NCI-H2227 treated with DMSO at 0.1 percent for 48 hours (cell line): Measurements from ENCODE around the gene NRAP.

Experiments
- DNase-seq: peaks from one replicate; lab custom pipeline; 2025; lab: John Stamatoyannopoulos, UW

NRAP gene

GRCh38 chr10:113560071-113560470 lies 103.8 kb downstream of the NRAP start:
- no peak for DNase-seq

DNA sequence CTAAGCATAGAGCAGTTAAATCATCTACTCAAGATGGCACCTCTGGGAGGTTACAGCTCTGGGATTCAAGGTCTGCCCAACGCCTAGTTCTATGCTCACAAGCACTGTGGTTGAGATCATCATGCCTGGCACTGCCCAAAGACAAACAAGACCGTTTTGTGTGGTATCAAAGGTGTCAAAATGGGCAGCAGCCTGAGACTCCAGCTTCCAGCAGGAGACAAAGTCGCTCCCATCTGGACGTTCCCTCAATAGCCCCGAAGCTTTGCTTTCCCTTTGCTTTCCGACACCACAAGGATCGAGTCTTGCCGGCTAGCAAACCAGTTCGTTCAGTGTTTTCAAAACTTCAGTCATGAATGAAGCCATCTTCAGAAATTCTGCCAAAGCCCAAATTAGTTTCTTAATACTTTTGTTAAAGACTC lies 105.9 kb downstream of the NRAP start:
- no peak for DNase-seq

- DNase-seq: no peak
Measured at GRCh38 chr10:113557424-113557862, 106.4 kb downstream of the NRAP start.

DNA sequence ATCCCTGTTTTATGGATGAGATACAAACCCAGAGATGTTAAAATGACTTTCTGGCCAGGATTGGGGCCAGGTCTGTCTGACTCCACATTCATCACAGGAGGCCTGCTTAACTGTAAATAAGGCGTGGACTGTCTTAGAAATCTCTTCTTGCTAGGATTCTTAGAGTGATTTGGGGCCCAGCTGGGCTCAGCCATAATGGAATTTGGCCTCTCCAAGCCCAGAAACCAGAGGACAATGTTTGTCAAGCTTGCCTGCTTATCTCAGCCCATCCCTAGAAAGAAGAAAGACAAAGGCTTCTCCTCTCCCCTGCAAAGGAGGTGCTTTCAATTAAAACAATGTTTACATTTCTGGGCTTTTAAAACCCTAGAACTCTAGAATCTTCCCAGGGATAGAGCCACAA lies 108.1 kb downstream of the NRAP start:
- DNase-seq: no peak

DNA sequence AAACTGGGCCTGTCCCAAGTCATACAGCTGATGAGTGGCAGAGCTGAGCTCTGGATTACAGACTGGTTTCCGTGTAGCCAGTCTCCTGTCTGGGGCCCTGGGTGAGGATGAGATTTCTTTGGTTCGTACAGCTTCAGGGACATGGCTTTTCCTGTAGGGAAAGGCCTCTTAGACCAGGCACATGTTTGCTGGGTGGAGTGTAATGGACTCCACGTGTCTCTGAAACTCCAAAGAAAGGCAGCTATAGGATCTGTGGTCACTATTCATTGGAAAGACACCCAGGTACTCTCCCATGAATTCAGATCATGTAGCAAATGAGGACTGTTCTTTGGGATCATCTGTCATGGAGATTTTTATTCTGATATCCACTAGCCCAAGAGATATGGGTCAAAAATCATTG lies 108.6 kb downstream of the NRAP start:
- no peak for DNase-seq

DNA sequence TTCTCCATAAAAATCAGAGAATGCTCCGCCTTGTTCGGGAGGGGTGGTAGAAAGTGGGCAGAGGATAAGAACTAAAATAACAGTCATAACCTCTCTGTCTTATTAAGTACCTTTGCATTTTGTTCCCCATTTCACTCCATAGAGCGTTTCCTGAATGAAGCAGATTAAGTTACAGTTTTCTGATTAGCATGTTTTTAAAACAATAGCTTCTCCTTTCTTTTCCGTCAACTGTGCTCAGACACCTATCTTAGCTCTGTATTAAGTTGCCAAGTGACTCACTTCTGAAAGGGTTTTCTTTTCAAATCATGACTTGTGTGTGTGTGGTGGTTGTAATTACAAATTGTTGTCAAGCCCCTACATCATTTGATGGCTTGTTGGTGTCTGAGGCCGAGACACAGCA lies 109.6 kb downstream of the NRAP start:
- no peak for DNase-seq

DNA sequence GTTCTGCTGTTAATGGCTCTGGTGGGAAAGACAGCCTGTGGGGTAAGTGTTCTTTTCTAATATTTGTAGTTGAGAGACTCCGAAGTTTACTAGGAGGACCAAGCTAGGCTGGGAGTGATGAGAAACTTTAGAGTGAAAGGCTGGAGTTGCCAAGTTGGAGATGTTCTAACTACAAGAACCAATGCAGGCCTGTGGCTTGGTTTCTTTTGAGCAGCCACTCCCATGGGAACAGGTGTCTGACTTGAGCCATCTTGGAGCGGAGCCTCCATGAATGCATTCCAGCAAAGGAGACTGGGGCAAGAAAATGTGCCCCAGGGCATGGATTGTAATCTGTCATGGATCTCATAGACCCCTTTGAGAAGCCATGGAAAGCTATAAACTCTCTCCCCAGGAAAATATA lies 110.7 kb downstream of the NRAP start:
- DNase-seq: no peak

GRCh38 chr10:113552701-113553100 lies 111.1 kb downstream of the NRAP start, which contains the start of gene HABP2:
TSS of gene HABP2 (plus strand) at chr10:113553053. CDS start at chr10:113553122, 69 bp downstream.
- DNase-seq: no peak

GRCh38 chr10:113552014-113552413 lies 111.8 kb downstream of the NRAP start:
- DNase-seq: no peak

DNA sequence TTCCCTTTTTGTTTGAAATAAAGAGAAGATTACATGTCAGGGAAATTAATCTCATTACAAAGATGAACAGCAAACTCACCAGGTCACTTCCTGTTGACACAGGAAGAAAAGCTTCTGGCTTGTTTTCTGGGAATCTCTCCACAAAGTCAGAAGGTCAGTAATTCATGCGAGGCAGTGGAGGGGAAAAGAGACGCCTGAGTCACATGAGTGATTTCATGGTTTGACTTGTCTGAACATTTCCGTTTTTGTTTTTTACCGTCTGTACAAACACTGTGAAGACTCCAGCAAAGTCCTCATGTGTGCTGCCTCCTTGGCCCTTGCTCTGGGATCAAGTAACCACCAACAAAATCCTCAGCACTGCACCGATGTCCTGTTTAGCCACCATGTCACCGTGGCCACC lies 113.5 kb downstream of the NRAP start:
- no peak for DNase-seq

GRCh38 chr10:113549856-113550255 lies 114.0 kb downstream of the NRAP start:
- no peak for DNase-seq

GRCh38 chr10:113547426-113547825 lies 116.4 kb downstream of the NRAP start:
- DNase-seq: no peak

DNA sequence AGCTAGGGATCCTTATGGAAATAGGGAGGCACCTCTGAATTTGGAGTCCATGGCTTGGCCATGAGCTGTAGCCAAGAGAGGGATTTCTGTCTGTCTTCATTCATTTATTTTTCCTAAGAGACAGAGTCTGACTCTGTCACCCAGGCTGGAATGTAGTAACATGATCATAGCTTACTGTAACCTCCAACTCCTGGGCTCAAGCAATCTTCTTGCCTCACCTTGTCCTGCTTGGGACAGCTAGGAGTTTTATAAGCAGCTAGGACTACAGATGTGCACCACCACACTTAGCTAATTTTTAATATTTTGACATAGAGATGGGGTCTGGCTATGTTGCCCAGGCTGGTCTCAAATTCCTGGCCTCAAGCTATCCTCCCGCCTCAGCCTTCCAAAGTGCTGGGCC lies 119.4 kb downstream of the NRAP start:
- DNase-seq: no peak

GRCh38 chr10:113543107-113543955 lies 120.5 kb downstream of the NRAP start:
- DNase-seq: no peak

- no peak for DNase-seq
Measured at GRCh38 chr10:113541549-113541927, 122.3 kb downstream of the NRAP start.

DNA sequence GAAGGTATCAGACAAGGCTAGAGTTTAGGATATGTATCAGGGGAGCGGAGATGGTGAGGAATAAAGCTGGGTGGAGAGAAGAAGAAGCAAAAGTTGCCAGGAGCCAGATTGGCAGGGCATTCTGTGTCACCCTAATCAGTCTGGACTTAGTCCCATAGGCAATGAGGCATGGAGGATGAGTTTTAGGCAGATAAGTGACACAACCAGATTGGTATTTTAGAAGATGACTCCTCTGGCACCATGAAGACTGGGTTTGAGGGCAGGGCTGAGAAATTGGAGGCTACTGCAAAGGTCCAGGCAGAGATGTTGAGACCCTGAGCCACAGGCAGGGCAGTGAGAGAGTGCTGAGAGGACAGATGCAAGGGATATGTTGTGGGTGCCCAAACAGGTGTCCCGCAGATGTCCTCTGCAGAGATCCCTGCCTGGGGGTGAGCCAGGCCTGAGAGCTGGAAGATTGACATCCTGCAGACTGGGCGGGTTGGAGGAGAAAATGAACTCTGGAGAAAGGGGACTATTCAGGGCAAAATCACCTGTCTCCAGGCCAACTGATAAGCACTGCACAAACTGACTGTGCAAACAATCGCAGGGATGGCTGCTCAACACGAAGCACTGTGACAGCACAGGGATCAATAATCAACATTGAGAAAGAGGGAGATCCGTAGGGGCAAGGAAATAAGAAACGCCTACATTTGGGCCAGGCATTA lies 122.8 kb downstream of the NRAP start:
- DNase-seq: no peak

DNA sequence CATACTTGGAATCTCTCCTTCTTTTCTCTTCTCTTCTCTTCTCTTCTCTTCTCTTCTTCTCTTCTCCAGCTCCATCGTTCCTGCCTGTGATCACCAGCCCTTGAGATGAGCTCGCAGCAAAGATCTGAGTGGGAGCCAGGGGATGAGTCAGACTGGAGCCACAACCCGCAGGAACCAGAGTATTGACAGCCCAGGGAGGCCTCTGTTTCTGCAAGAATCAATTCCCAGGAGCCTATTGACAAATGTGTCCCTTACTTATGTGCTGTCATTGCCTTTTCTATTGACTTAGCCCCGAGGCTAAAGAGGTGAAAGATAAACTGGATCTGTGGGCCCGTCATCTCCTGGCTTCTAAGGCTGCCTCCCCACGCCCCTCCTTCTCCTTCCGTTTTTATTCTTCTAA lies 124.1 kb downstream of the NRAP start:
- no peak for DNase-seq
